H1 (cell line): ENCODE data around the gene CAPS. TPM values are rescaled to one million over a fixed set of nuclear protein-coding genes. Genes with fewer than 3 reads are reported as not detected.

Experiments
- CTCF ChIA-PET: fragments of 300-600 bp; sonication (Branson Sonifier 250); formaldehyde crosslinking; loops from one replicate; lab custom pipeline; 2021; ENCODE audit not compliant: partially characterized antibody; lab: Charles Lee
- POLR2A ChIA-PET: fragments of 300-600 bp; sonication (Branson Sonifier 250); formaldehyde crosslinking; loops from one replicate; lab custom pipeline; 2021; ENCODE audit warnings: inconsistent platforms; ENCODE audit not compliant: partially characterized antibody; lab: Charles Lee
- DNase-seq, 2 experiments: peaks; one replicate each; pipeline versions ENCODE4 v3.0.0 to v3.0.0-alpha.2; 2010 to 2022; ENCODE audit warnings: low spot score in 2 of 2, low read depth in 1 of 2, mixed read lengths in 1 of 2
- FAIRE-seq: peaks from 2 replicates; lab custom pipeline; 2011; peaks lifted over from hg19 to GRCh38; lab: Jason Lieb, UNC
- H2AFZ ChIP-seq: 2 replicates; pipeline ENCODE4 v1.8.1; 2012; ENCODE audit warnings: low read length, inconsistent platforms
- H2AK5ac ChIP-seq: 2 replicates; pipeline ENCODE4 v1.6.1; 2013; ENCODE audit warnings: low read depth, low read length
- H2BK120ac ChIP-seq: replicated peaks from 2 replicates; pipeline ENCODE3; 2013; ENCODE audit warnings: low read depth, low read length, inconsistent platforms
- H2BK12ac ChIP-seq: 2 replicates; pipeline ENCODE4 v1.6.1; 2013; ENCODE audit warnings: low read depth, low read length
- H2BK15ac ChIP-seq: 2 replicates; pipeline ENCODE4 v1.6.1; 2013; ENCODE audit warnings: low read length
- H2BK20ac ChIP-seq: 2 replicates; pipeline ENCODE4 v1.6.1; 2013; ENCODE audit warnings: low read length
- H2BK5ac ChIP-seq: 2 replicates; pipeline ENCODE4 v1.6.1; 2013; ENCODE audit warnings: low read depth, low read length
- H3K14ac ChIP-seq: 2 replicates; pipeline ENCODE4 v1.6.1; 2013; ENCODE audit warnings: inconsistent platforms; ENCODE audit not compliant: insufficient read length
- H3K18ac ChIP-seq: 2 replicates; pipeline ENCODE4 v1.6.1; 2013; ENCODE audit warnings: low read length; ENCODE audit errors: extremely low read depth
- H3K23ac ChIP-seq: 2 replicates; pipeline ENCODE4 v1.6.1; 2013; ENCODE audit warnings: inconsistent platforms; ENCODE audit not compliant: insufficient read length
- H3K23me2 ChIP-seq: 2 replicates; pipeline ENCODE4 v1.6.1; 2013; ENCODE audit warnings: low read depth, low read length
- H3K27ac ChIP-seq: 2 replicates; pipeline ENCODE4 v1.6.1; 2011; ENCODE audit warnings: low read depth, low read length, inconsistent platforms
- H3K27me3 ChIP-seq, 4 experiments: replicated peaks in 1 of 4; 1 replicate in 1 of 4; 2 replicates in 3 of 4; pipeline versions ENCODE4 v1.6.1 to v1.8.1; 2011 to 2013; ENCODE audit warnings: low read length in 3 of 4, mild to moderate bottlenecking in 3 of 4, inconsistent platforms in 2 of 4, mixed read lengths in 2 of 4, moderate library complexity in 1 of 4; ENCODE audit not compliant: control insufficient read depth in 3 of 4, insufficient read depth in 3 of 4; ENCODE audit errors: extremely low read depth in 1 of 4
- H3K36me3 ChIP-seq, 4 experiments: 2 replicates each; pipeline versions ENCODE4 v1.6.1 to v1.8.1; 2011 to 2013; ENCODE audit warnings: mild to moderate bottlenecking in 4 of 4, low read length in 3 of 4, moderate library complexity in 2 of 4, control low read depth in 1 of 4, inconsistent platforms in 1 of 4; ENCODE audit not compliant: insufficient read depth in 4 of 4, control insufficient read depth in 2 of 4
- H3K4ac ChIP-seq: replicated peaks from 2 replicates; pipeline ENCODE3; 2013; ENCODE audit warnings: low read length, low read depth, mixed read lengths, inconsistent platforms; ENCODE audit not compliant: insufficient read length
- H3K4me1 ChIP-seq, 4 experiments: replicated peaks in 1 of 4; 1 replicate in 1 of 4; 2 replicates in 3 of 4; pipeline versions ENCODE4 v1.6.1 to v1.8.1; 2011 to 2013; ENCODE audit warnings: low read length in 3 of 4, inconsistent platforms in 2 of 4, mixed read lengths in 1 of 4; ENCODE audit not compliant: insufficient read depth in 4 of 4, control insufficient read depth in 3 of 4
- H3K4me2 ChIP-seq, 2 experiments: 2 replicates each; pipeline versions ENCODE4 v1.6.1 to v1.8.1; 2011 to 2013; ENCODE audit warnings: low read depth in 2 of 2, low read length in 2 of 2, control low read depth in 1 of 2, inconsistent platforms in 1 of 2, mild to moderate bottlenecking in 1 of 2; ENCODE audit not compliant: insufficient read depth in 1 of 2
- H3K4me3 ChIP-seq, 4 experiments: fragments of 200-600, 300-600 bp in 1 of 4; sonication (generic), shearing (Covaris generic), sonication (Bioruptor Twin) in 1 of 4; 2 replicates each; pipeline versions ENCODE4 v1.5.1 to v1.8.1; 2011 to 2016; ENCODE audit warnings: low read length in 4 of 4, low read depth in 3 of 4, control low read depth in 2 of 4, inconsistent platforms in 2 of 4, mild to moderate bottlenecking in 2 of 4, mixed read lengths in 1 of 4, moderate library complexity in 1 of 4; ENCODE audit not compliant: insufficient read depth in 2 of 4; ENCODE audit errors: extremely low read depth in 1 of 4
- H3K56ac ChIP-seq: replicated peaks from 2 replicates; pipeline ENCODE3; 2013; ENCODE audit warnings: low read depth, mild to moderate bottlenecking, mixed read lengths, low read length, inconsistent platforms; ENCODE audit not compliant: insufficient read length
- H3K79me1 ChIP-seq: 2 replicates; pipeline ENCODE4 v1.6.1; 2013; ENCODE audit warnings: low read depth, low read length, control low read depth
- H3K79me2 ChIP-seq, 2 experiments: 2 replicates each; pipeline versions ENCODE4 v1.6.1 to v1.8.1; 2012 to 2013; ENCODE audit warnings: low read length in 2 of 2, mild to moderate bottlenecking in 2 of 2, inconsistent platforms in 1 of 2; ENCODE audit not compliant: insufficient read depth in 2 of 2, control insufficient read depth in 1 of 2
- H3K9ac ChIP-seq, 4 experiments: replicated peaks in 1 of 4; 1 replicate in 1 of 4; 2 replicates in 3 of 4; pipeline versions ENCODE4 v1.6.1 to v1.8.1; 2011 to 2013; ENCODE audit warnings: low read depth in 3 of 4, low read length in 3 of 4, control low read depth in 2 of 4, mild to moderate bottlenecking in 2 of 4, moderate library complexity in 2 of 4, inconsistent platforms in 1 of 4; ENCODE audit errors: extremely low read depth in 1 of 4
- H3K9me3 ChIP-seq, 2 experiments: 2 replicates each; pipeline versions ENCODE4 v1.6.1 to v1.8.1; 2012 to 2013; ENCODE audit warnings: mild to moderate bottlenecking in 2 of 2, moderate library complexity in 2 of 2, control low read depth in 1 of 2, inconsistent platforms in 1 of 2, low read depth in 1 of 2, low read length in 1 of 2, mixed read lengths in 1 of 2; ENCODE audit not compliant: insufficient read depth in 2 of 2
- H4K20me1 ChIP-seq, 2 experiments: replicated peaks in 1 of 2; 2 replicates each; pipeline versions ENCODE3 to v1.8.1; 2011 to 2013; ENCODE audit warnings: inconsistent platforms in 2 of 2, low read length in 2 of 2, mild to moderate bottlenecking in 1 of 2; ENCODE audit not compliant: insufficient read depth in 2 of 2, control insufficient read depth in 1 of 2
- H4K5ac ChIP-seq: 2 replicates; pipeline ENCODE4 v1.6.1; 2013; ENCODE audit warnings: low read length, low read depth, mixed read lengths, inconsistent platforms; ENCODE audit not compliant: insufficient read length
- H4K8ac ChIP-seq: 2 replicates; pipeline ENCODE4 v1.8.0; 2013; ENCODE audit warnings: mild to moderate bottlenecking, moderate library complexity, low read length, inconsistent platforms; ENCODE audit not compliant: insufficient read depth; ENCODE audit errors: extremely low read depth
- H4K91ac ChIP-seq: replicated peaks from 2 replicates; pipeline ENCODE3; 2013; ENCODE audit warnings: low read length, mixed read lengths, inconsistent platforms; ENCODE audit not compliant: insufficient read length
- ASH2L ChIP-seq: fragments of 200-600, 300-600 bp; sonication (generic); IDR thresholded peaks from one replicate; pipeline ENCODE4 v1.7.1; 2017; ENCODE audit warnings: low read length
- BCL11A ChIP-seq, 2 experiments: IDR thresholded peaks; one replicate each; pipeline ENCODE4 v1.6.1; 2011; ENCODE audit warnings: low read depth in 2 of 2, low read length in 2 of 2, mild to moderate bottlenecking in 2 of 2
- CHD1 ChIP-seq: IDR thresholded peaks from 2 replicates; pipeline ENCODE4 v1.6.1; 2012; ENCODE audit warnings: low read depth, low read length, improper control_type of control experiment
- CTCF ChIP-seq, 3 experiments: IDR thresholded peaks; 1 replicate in 2 of 3; 2 replicates in 1 of 3; pipeline versions ENCODE4 v1.5.1 to v1.6.1; 2011; ENCODE audit warnings: low read length in 3 of 3, mild to moderate bottlenecking in 3 of 3, inconsistent platforms in 2 of 3, low read depth in 1 of 3, moderate library complexity in 1 of 3; ENCODE audit not compliant: insufficient read depth in 1 of 3; ENCODE audit errors: control extremely low read depth in 1 of 3
- PHF8 ChIP-seq: fragments of 200-600 bp; sonication (generic); conservative IDR thresholded peaks from 2 replicates; pipeline ENCODE4 v1.7.1; 2012; ENCODE audit warnings: low read depth, mild to moderate bottlenecking, inconsistent platforms, low read length, moderate library complexity
- SIN3A ChIP-seq, 2 experiments: IDR thresholded peaks in 1 of 2; conservative IDR thresholded peaks in 1 of 2; 2 replicates each; pipeline ENCODE4 v1.6.1; 2011 to 2012; ENCODE audit warnings: low read length in 2 of 2, improper control_type of control experiment in 1 of 2, low read depth in 1 of 2, mild to moderate bottlenecking in 1 of 2
- TBP ChIP-seq: IDR thresholded peaks from 2 replicates; pipeline ENCODE4 v1.6.1; 2011; ENCODE audit warnings: low read depth, low read length, improper control_type of control experiment
- WGBS, 2 experiments: shearing (Covaris generic) in 1 of 2; methylation state at CpG; one replicate each; pipeline versions ENCODE4 v1.1.6 to v1.1.7; 2013 to 2015; ENCODE audit warnings: low lambda C conversion rate in 2 of 2, mixed read lengths in 2 of 2, inconsistent platforms in 1 of 2, low coverage in 1 of 2, missing lambda C conversion rate in 1 of 2; ENCODE audit not compliant: insufficient replicate concordance in 2 of 2, insufficient coverage in 1 of 2, insufficient read length in 1 of 2; ENCODE audit errors: extremely low coverage in 1 of 2, missing lambda C conversion rate in 1 of 2; 5-methylcytosine and 5-hydroxymethylcytosine counted together
- polyA plus RNA-seq, 7 experiments: library from polyadenylated mRNA; depleted of rRNA in 3 of 7; stranded (reverse) in 5 of 7; unstranded in 2 of 7; fragments of >200 nt in 5 of 7; fragments of 200-250 nt in 2 of 7; gene quantifications; 1 replicate in 5 of 7; 2 replicates in 1 of 7; 4 replicates in 1 of 7; pipeline versions ENCODE4 v1.2.1 to v1.2.3, GENCODE V29; 2011 to 2013; ENCODE audit warnings: missing spikeins in 2 of 7, mixed read lengths in 2 of 7
- total RNA-seq: library from RNA; stranded (reverse); fragmentation: NEBNext Ultra II Directional; extraction: Animal tissue kit (Norgen Biotek cat#: 25700); gene quantifications from 2 replicates; pipeline ENCODE4 v1.2.1, GENCODE V29; 2021

Gene CAPS
- total and polyA plus RNA-seq, 2 of the 8 experiments (the other 6 are each of a cell fraction or from before 2014, with no cell fraction given) = 2.1 to 2.4 TPM

GRCh38 chr19:5896365-5897076 is 17.5 kb upstream of the CAPS start:
- H3K4me3 ChIP-seq = no peak overlapping the region
- DNase-seq (no peak), FAIRE-seq (no peak)
- H2BK15ac ChIP-seq = no peak overlapping the region
- H3K79me2 ChIP-seq = peaks cover 0 to 22% of the 10 kb centered on the region in 2 experiments; a peak in 2 of 4 replicates
- H3K27ac ChIP-seq = no peak overlapping the region; the same call in 1 of the 2 replicates
- peaks cover 8 to 23% of the 10 kb centered on the region in 2 experiments for H4K20me1 ChIP-seq
- H2BK120ac ChIP-seq = no peak overlapping the region
- peaks cover 2% of the 10 kb centered on the region; the same call in 1 of the 2 replicates for H3K79me1 ChIP-seq
- no peak overlapping the region; the same call in 1 of the 2 replicates for H4K8ac ChIP-seq
- no peak overlapping the region for H2AFZ ChIP-seq
- no peak overlapping the region for H3K18ac ChIP-seq
- H2AK5ac ChIP-seq = no peak overlapping the region
- no peak overlapping the region for H3K14ac ChIP-seq
- CTCF ChIA-PET = interaction anchor here (0.9 to 1.8 kb wide), 9 partner anchors 11 to 1810 kb away, joined by 3 to 12 read pairs (median 4); partner anchors contain the start of gene NRTN
- H3K27me3 ChIP-seq = peaks cover 0 to 1% (median 0%) of the 10 kb centered on the region in 4 experiments; a peak in 2 of 7 replicates
- H4K91ac ChIP-seq = no peak overlapping the region
- no peak overlapping the region for H2BK12ac ChIP-seq
- TF ChIP-seq CTCF (IDR thresholded peaks at IDR 0.05; ENCODE audit: control extremely low read depth in 1 of 3, insufficient read depth in 1 of 3, low read depth in 1 of 3, low read length in 3 of 3) (no peak), CHD1 (no peak), BCL11A (IDR thresholded peaks at IDR 0.05; ENCODE audit: low read depth in 2 of 2, low read length in 2 of 2) (no peak), TBP (no peak), SIN3A (conservative IDR thresholded peaks at IDR 0.05 in 1 of 2, IDR thresholded peaks at IDR 0.05 in 1 of 2; ENCODE audit: low read depth in 1 of 2, low read length in 2 of 2) (no peak), ASH2L (no peak), PHF8 (no peak)
- TF ChIP-seq, all 59 proteins: peak for 0
- H4K5ac ChIP-seq = no peak overlapping the region
- no peak overlapping the region for H2BK20ac ChIP-seq
- no peak overlapping the region for H3K4me2 ChIP-seq
- no peaks in the 10 kb centered on the region for H3K23me2 ChIP-seq
- no peak overlapping the region for H3K4ac ChIP-seq
- no peak overlapping the region for H3K56ac ChIP-seq
- no peak overlapping the region for H3K9ac ChIP-seq
- peaks cover 0 to 16% (median 8%) of the 10 kb centered on the region in 4 experiments; a peak in 5 of 8 replicates for H3K36me3 ChIP-seq
- no peaks in the 10 kb centered on the region for H3K9me3 ChIP-seq
- whole genome bisulfite sequencing, 2 experiments = 93% methylated on average over 27 of the region's 29 CpGs; no CpG with 5 or more reads in 1 of the 2 experiments
- peaks cover 0 to 8% (median 4%) of the 10 kb centered on the region in 4 experiments; a peak in 5 of 7 replicates for H3K4me1 ChIP-seq
- no peak overlapping the region for H2BK5ac ChIP-seq
- H3K23ac ChIP-seq = no peak overlapping the region
- POLR2A ChIA-PET = interaction anchor here (0.7 to 3.7 kb wide), 8 partner anchors 8 to 205 kb away, joined by 3 to 20 read pairs (median 4); no protein-coding TSS in a partner anchor
